Natural killer cell treated with Interleukin-12 subunit alpha and Interleukin-12 subunit beta and Interleukin-15 and Interleukin-18, amount 100 ng/mL, for 72 hours (primary cell): Measurements from ENCODE around the gene PLA2G10. TPM values are rescaled to one million over a fixed set of nuclear protein-coding genes. Genes with fewer than 3 reads are reported as not detected.
"Not testable (repeated sequence)": the region's sequence is repeated elsewhere in the genome, so short reads cannot be mapped to it uniquely, and the experiment has no call there.

Experiments
- ATAC-seq, 2 donors: fragments of 150-1000 bp; cut with Tn5 transposase in 1 of 2; sonication (Bioruptor Pico), chemical (Tn5 transposase) in 1 of 2; 2 replicates each; pipeline ENCODE4 v1.10.0; 2021
- DNase-seq: peaks from one replicate; pipeline ENCODE4 v3.0.0; 2022; ENCODE audit warnings: low spot score
- H3K27ac Mint-ChIP-seq, 2 donors: 1 replicate in 1 of 2; 2 replicates in 1 of 2; pipeline ENCODE4 v1.8.0; 2022; ENCODE audit warnings: mixed read lengths in 2 of 2, mild to moderate bottlenecking in 1 of 2, moderate library complexity in 1 of 2
- H3K27me3 Mint-ChIP-seq, 2 donors: 1 replicate in 1 of 2; 2 replicates in 1 of 2; pipeline ENCODE4 v1.8.0; 2022; ENCODE audit warnings: mixed read lengths in 2 of 2
- H3K36me3 Mint-ChIP-seq: one replicate; pipeline ENCODE4 v1.8.0; 2022; ENCODE audit warnings: mixed read lengths
- H3K4me1 Mint-ChIP-seq, 2 donors: 1 replicate in 1 of 2; 2 replicates in 1 of 2; pipeline ENCODE4 v1.8.0; 2022; ENCODE audit warnings: low read depth in 2 of 2, mixed read lengths in 2 of 2, mild to moderate bottlenecking in 1 of 2
- H3K4me3 Mint-ChIP-seq: one replicate; pipeline ENCODE4 v1.8.0; 2022; ENCODE audit warnings: mixed read lengths
- H3K9me3 Mint-ChIP-seq: 2 replicates; pipeline ENCODE4 v1.8.0; 2022; ENCODE audit warnings: mixed read lengths
- total RNA-seq, 2 donors: library from RNA; stranded (reverse); gene quantifications; one replicate each; pipeline ENCODE4 v1.2.3, GENCODE V29; 2022

PLA2G10 gene, protein sequence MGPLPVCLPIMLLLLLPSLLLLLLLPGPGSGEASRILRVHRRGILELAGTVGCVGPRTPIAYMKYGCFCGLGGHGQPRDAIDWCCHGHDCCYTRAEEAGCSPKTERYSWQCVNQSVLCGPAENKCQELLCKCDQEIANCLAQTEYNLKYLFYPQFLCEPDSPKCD
- total RNA-seq, result not detected

GRCh38 chr16:14694129-14694528 lies at the start of gene PLA2G10:
PLA2G10 (minus strand) TSS chr16:14694308; CDS start chr16:14694229, 79 bp downstream.
- not testable (repeated sequence) for ATAC-seq, H3K4me1 Mint-ChIP-seq, H3K9me3 Mint-ChIP-seq, DNase-seq, H3K4me3 Mint-ChIP-seq, H3K36me3 Mint-ChIP-seq, H3K27ac Mint-ChIP-seq, H3K27me3 Mint-ChIP-seq

GRCh38 chr16:14742273-14743128 lies 48.4 kb upstream of the PLA2G10 start, which contains the start of gene NPIPA2:
NPIPA2 (plus strand) TSS chr16:14742533; CDS start chr16:14748066, 5,533 bp downstream.
- ATAC-seq, result peak; percentile 100
- H3K27ac Mint-ChIP-seq, result not testable (repeated sequence)

GRCh38 chr16:14741794-14742193 lies 47.7 kb upstream of the PLA2G10 start:
- not testable (repeated sequence) for ATAC-seq, H3K27me3 Mint-ChIP-seq, H3K27ac Mint-ChIP-seq, H3K4me3 Mint-ChIP-seq, H3K4me1 Mint-ChIP-seq, H3K36me3 Mint-ChIP-seq, DNase-seq, H3K9me3 Mint-ChIP-seq

More at GRCh38 chr16:14742273-14743128, 48.4 kb upstream of the PLA2G10 start, which contains the start of gene NPIPA2:
- H3K4me3 Mint-ChIP-seq, H3K9me3 Mint-ChIP-seq, H3K36me3 Mint-ChIP-seq, H3K4me1 Mint-ChIP-seq, DNase-seq, H3K27me3 Mint-ChIP-seq: not testable (repeated sequence)

- H3K4me3 Mint-ChIP-seq, H3K27me3 Mint-ChIP-seq: not testable (repeated sequence)
Measured at GRCh38 chr16:14740832-14741385, 46.8 kb upstream of the PLA2G10 start.

DNA sequence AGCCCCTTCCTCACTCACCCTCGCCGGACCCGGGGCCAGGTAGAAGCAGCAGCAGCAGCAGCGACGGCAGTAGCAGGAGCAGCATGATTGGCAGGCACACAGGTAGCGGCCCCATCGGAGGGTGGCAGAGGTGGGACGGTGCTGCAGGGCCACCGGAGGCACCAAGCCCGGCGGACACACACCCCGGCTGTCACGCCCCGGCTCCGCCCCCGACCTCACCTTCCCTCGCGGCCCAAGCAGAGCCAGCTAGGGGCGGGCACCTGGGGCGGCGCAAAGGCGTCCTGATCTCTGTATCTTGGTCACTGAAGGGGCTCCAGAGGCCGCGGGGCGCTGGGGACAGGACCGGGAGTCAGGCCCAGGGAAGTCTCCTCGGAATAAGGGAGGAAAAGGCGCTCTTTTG lies 39.1 kb upstream of the PLA2G10 start:
- not testable (repeated sequence) for H3K4me3 Mint-ChIP-seq, H3K27ac Mint-ChIP-seq, H3K4me1 Mint-ChIP-seq, H3K27me3 Mint-ChIP-seq, DNase-seq, H3K9me3 Mint-ChIP-seq, ATAC-seq, H3K36me3 Mint-ChIP-seq

More at GRCh38 chr16:14740832-14741385, 46.8 kb upstream of the PLA2G10 start:
- DNase-seq, H3K9me3 Mint-ChIP-seq, H3K4me1 Mint-ChIP-seq, H3K36me3 Mint-ChIP-seq, ATAC-seq, H3K27ac Mint-ChIP-seq: not testable (repeated sequence)

DNA sequence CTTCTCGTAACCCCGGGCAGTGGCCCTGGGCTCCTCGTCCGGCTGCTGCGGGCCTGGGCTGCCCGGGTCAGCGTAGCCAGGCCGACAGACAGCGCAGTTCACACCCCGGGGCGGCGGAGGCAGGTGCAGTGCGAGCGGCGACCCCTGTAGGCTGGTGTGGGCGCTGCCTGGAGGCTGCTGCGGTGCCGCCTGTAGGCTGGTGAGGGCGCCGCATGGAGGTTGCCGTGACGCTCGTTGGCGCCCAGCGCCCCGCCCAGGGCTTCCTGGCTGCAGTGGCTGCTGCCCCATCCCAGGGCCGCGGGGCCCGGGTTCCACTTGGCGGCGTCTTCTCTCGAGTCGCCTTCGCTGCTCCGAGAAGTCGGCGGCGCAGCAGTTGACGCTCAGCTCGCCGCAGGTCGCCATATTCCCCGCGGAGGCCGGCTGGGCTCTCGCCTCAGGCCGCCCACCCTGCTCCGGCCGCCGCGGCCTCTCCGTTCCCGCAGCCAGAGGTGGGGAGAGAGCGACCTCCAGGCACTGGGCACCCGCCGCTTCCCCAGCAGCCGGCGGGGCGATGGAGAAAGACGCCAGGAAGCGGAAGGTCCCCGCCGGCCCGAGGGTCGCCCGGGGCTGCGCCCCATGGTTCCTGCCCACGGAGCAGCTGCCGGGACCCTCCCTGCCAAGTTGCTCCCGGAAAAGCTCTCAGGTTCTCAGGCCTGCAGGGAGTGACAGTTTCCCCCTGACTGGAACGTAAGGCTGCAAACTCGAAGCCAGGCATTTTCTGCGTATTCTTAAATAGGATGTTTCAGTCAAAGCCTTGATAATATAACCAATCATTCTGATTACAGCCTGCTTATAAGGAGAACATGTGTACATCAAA lies 9.3 kb upstream of the PLA2G10 start, which contains the start of gene NPIPA3:
Gene NPIPA3 (plus strand): TSS at position 256 of the 856 bp plus-strand sequence. CDS start 5,533 bp downstream, outside the sequence.
- H3K27me3 Mint-ChIP-seq, H3K4me1 Mint-ChIP-seq, H3K9me3 Mint-ChIP-seq, DNase-seq, H3K27ac Mint-ChIP-seq, H3K36me3 Mint-ChIP-seq, H3K4me3 Mint-ChIP-seq: not testable (repeated sequence)
- ATAC-seq, result peak; percentile 100

DNA sequence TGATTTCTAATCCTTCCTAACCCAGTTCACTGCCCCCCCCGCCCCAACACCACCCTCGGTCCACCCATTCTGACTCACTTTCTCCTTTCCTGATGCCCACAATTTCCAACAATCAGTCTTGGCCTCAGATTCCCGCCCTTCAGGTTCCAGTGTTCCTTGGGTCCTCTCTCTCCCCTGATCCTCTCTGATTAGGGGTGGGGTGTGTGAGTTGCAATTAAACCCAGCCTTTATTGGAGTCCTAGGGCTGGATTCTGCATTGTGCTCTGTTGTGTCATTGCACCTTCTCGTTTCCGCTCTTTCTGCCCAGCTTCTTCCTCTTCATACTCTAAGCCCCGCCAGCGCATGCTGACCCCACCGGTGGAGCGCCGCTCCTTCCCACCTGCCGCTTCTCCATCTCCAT lies 8.6 kb upstream of the PLA2G10 start:
- peak in 1 of 2 donors; percentile 1 for ATAC-seq
- not testable (repeated sequence) for H3K4me1 Mint-ChIP-seq, H3K27me3 Mint-ChIP-seq, DNase-seq, H3K27ac Mint-ChIP-seq, H3K9me3 Mint-ChIP-seq, H3K4me3 Mint-ChIP-seq, H3K36me3 Mint-ChIP-seq

DNA sequence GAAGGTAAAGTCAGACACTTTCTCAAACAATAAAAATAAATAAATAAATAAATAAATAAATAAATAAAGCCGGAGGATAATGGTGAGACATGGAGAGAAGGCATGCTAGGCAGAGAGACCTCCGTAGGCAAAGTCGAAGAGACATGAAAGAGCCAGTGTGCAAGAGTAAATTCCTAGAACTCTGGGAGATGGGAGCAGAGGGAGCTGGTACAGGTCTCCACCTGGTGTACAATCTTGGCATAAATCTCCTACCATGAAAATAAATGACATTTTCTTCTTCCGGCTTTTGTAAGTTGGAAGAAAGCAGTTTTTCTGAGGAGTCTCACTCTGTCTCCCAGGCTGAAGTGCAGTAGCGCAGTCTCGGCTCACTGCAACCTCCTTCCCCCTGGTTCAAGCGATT lies 7.8 kb upstream of the PLA2G10 start:
- not testable (repeated sequence) for H3K36me3 Mint-ChIP-seq, H3K4me1 Mint-ChIP-seq, H3K27ac Mint-ChIP-seq, H3K4me3 Mint-ChIP-seq, H3K9me3 Mint-ChIP-seq, H3K27me3 Mint-ChIP-seq, DNase-seq, ATAC-seq

- not testable (repeated sequence) for H3K36me3 Mint-ChIP-seq, H3K9me3 Mint-ChIP-seq, H3K4me3 Mint-ChIP-seq, DNase-seq, H3K27ac Mint-ChIP-seq, H3K27me3 Mint-ChIP-seq, H3K4me1 Mint-ChIP-seq, ATAC-seq
Measured at GRCh38 chr16:14685870-14686793, 8.0 kb downstream of the PLA2G10 start.

GRCh38 chr16:14682121-14682520 lies 12.0 kb downstream of the PLA2G10 start:
- DNase-seq (peak; percentile 25), ATAC-seq (no peak)
- Mint-ChIP-seq H3K27me3 (peaks cover 6 to 15% of the 10 kb centered on the region in 2 donors), H3K9me3 (no peaks in the 10 kb centered on the region), H3K27ac (no peak overlapping the region), H3K4me1 (no peaks in the 10 kb centered on the region), H3K4me3 (no peak overlapping the region), H3K36me3 (no peaks in the 10 kb centered on the region)

DNA sequence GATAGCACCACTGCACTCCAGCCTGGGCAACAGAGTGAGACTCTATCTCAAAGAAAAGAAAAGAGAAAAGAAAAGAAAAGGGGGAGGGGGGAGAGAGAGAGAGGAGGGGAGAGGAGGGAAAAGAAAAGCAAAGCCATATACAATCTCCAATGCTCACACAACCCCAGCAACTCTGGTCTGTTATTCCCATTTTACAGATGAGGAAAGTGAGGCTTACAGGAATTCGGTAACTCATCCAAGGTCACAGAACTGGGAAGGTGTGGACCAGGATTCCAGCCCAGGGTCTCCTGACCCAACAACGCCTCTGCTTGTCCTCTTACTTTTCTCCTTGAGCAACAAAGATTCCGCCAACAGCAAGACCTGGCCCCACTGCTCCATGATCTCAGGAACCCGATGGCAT lies 13.0 kb downstream of the PLA2G10 start:
- DNase-seq (no peak), ATAC-seq (no peak)
- H3K27me3 Mint-ChIP-seq, result peaks cover 6 to 15% of the 10 kb centered on the region in 2 donors
- no peaks in the 10 kb centered on the region for H3K4me1 Mint-ChIP-seq
- H3K9me3 Mint-ChIP-seq, result no peaks in the 10 kb centered on the region
- no peak overlapping the region for H3K4me3 Mint-ChIP-seq
- H3K36me3 Mint-ChIP-seq, result no peaks in the 10 kb centered on the region
- no peak overlapping the region for H3K27ac Mint-ChIP-seq

GRCh38 chr16:14680396-14680795 lies 13.7 kb downstream of the PLA2G10 start:
- not testable (repeated sequence) for DNase-seq, H3K9me3 Mint-ChIP-seq, H3K4me3 Mint-ChIP-seq, ATAC-seq, H3K36me3 Mint-ChIP-seq, H3K4me1 Mint-ChIP-seq, H3K27ac Mint-ChIP-seq
- H3K27me3 Mint-ChIP-seq, result peaks cover 6 to 15% of the 10 kb centered on the region in 2 donors
